ENCODE results near the gene GASK1B.
A peak's percentile ranks its signal among the peaks of the same experiment; 100 is the strongest.

The GASK1B gene

GRCh38 chr4:158182736-158183135, 9.9 kb upstream of the GASK1B start:
- DNase-seq: no peak

- no peak for DNase-seq
These were observed 9.1 kb upstream of the GASK1B start for GRCh38 chr4:158181906-158182305.

- DNase-seq: no peak
These were observed 6.6 kb upstream of the GASK1B start for GRCh38 chr4:158179465-158179864.

- no peak for DNase-seq
These were observed 4.0 kb upstream of the GASK1B start for GRCh38 chr4:158176776-158177175.

GRCh38 chr4:158176108-158176507, 3.3 kb upstream of the GASK1B start:
- no peak for DNase-seq

- no peak for DNase-seq
These were observed 1.9 kb downstream of the GASK1B start for GRCh38 chr4:158170691-158171561.

- DNase-seq: peak; percentile 14
These were observed 2.7 kb downstream of the GASK1B start for GRCh38 chr4:158169931-158170690.

- DNase-seq: no peak
These were observed 3.3 kb downstream of the GASK1B start for GRCh38 chr4:158169506-158169905.

- DNase-seq: no peak
These were observed 4.2 kb downstream of the GASK1B start for GRCh38 chr4:158168606-158169005.

- DNase-seq: no peak
These were observed 6.1 kb downstream of the GASK1B start for GRCh38 chr4:158166701-158167100.

- no peak for DNase-seq
These were observed 8.0 kb downstream of the GASK1B start for GRCh38 chr4:158164768-158165213.

GRCh38 chr4:158163941-158164767, 8.7 kb downstream of the GASK1B start:
- no peak for DNase-seq

GRCh38 chr4:158162631-158163030, 10.2 kb downstream of the GASK1B start:
- DNase-seq: no peak

GRCh38 chr4:158161551-158162354, 11.1 kb downstream of the GASK1B start:
- no peak for DNase-seq

- DNase-seq: no peak
These were observed 13.1 kb downstream of the GASK1B start for GRCh38 chr4:158159718-158160094.

GRCh38 chr4:158159054-158159717, 13.6 kb downstream of the GASK1B start:
- DNase-seq: no peak

- DNase-seq: no peak
These were observed 15.4 kb downstream of the GASK1B start for GRCh38 chr4:158157412-158157811.

GRCh38 chr4:158155656-158156356, 17.0 kb downstream of the GASK1B start:
- DNase-seq: no peak

- DNase-seq: no peak
These were observed 25.7 kb downstream of the GASK1B start for GRCh38 chr4:158147151-158147550.

- no peak for DNase-seq
These were observed 26.1 kb downstream of the GASK1B start for GRCh38 chr4:158146736-158147135.

- no peak for DNase-seq
These were observed 33.7 kb downstream of the GASK1B start for GRCh38 chr4:158139086-158139485.

Data from COR-L47 (cell line).